OCI-LY7 (cell line): ENCODE data around the gene KANSL1. TPM values are rescaled to one million over a fixed set of nuclear protein-coding genes. Genes with fewer than 3 reads are reported as not detected.
"Not testable (repeated sequence)": the region's sequence is repeated elsewhere in the genome, so short reads cannot be mapped to it uniquely, and the experiment has no call there.

Experiments used
- BruUV-seq: library from RNA; stranded (reverse); fragments of 400-500 nt; replicated peaks from 2 replicates; lab custom pipeline; 2021; lab: Mats Ljungman, UMichigan
- CTCF ChIA-PET: fragments of 300-600 bp; sonication (Branson Sonifier 250); formaldehyde crosslinking; loops from one replicate; lab custom pipeline; 2022; ENCODE audit warnings: antibody characterized with exemption; ENCODE audit not compliant: unreplicated experiment; lab: Charles Lee
- POLR2A ChIA-PET: fragments of 300-600 bp; sonication (Branson Sonifier 250); formaldehyde crosslinking; loops from one replicate; lab custom pipeline; 2022; ENCODE audit warnings: antibody characterized with exemption; lab: Charles Lee
- DNase-seq: peaks from one replicate; pipeline ENCODE4 v3.0.0-alpha.2; 2015; ENCODE audit warnings: low spot score
- H2AFZ ChIP-seq: fragments of 200-600 bp; sonication (generic), shearing (Covaris generic); 2 replicates; pipeline ENCODE4 v1.6.1; 2014; ENCODE audit warnings: mild to moderate bottlenecking, antibody characterized with exemption, low read length, moderate library complexity
- H3K27ac ChIP-seq: fragments of 200-600 bp; sonication (generic); 2 replicates; pipeline ENCODE4 v1.5.1; 2014; ENCODE audit warnings: mixed run types, low read depth, mild to moderate bottlenecking, moderate library complexity, low read length, inconsistent platforms; ENCODE audit not compliant: poor library complexity, severe bottlenecking
- H3K36me3 ChIP-seq: fragments of 200-600 bp; sonication (generic); 2 replicates; pipeline ENCODE4 v1.6.1; 2014; ENCODE audit warnings: mild to moderate bottlenecking, antibody characterized with exemption, low read length, moderate library complexity, mixed read lengths; ENCODE audit not compliant: insufficient read depth
- H3K4me1 ChIP-seq: fragments of 200-600 bp; sonication (generic); 2 replicates; pipeline ENCODE4 v1.5.1; 2014; ENCODE audit warnings: mild to moderate bottlenecking, low read length; ENCODE audit not compliant: insufficient read depth, poor library complexity, severe bottlenecking
- H3K4me2 ChIP-seq: fragments of 200-600 bp; sonication (generic); 2 replicates; pipeline ENCODE4 v1.6.1; 2014; ENCODE audit warnings: mild to moderate bottlenecking, low read length
- H3K4me3 ChIP-seq: fragments of 200-600 bp; sonication (generic); 2 replicates; pipeline ENCODE4 v1.5.1; 2014; ENCODE audit warnings: mild to moderate bottlenecking, low read depth, low read length; ENCODE audit not compliant: poor library complexity, severe bottlenecking
- H3K79me2 ChIP-seq: fragments of 200-600 bp; sonication (generic); 2 replicates; pipeline ENCODE4 v1.6.1; 2016; ENCODE audit warnings: low read depth, mild to moderate bottlenecking, low read length, moderate library complexity, mixed read lengths; ENCODE audit not compliant: insufficient read depth
- H3K9me2 ChIP-seq: fragments of 200-600 bp; sonication (generic); 2 replicates; pipeline ENCODE4 v1.6.1; 2016; ENCODE audit warnings: mild to moderate bottlenecking, low read length, mixed read lengths; ENCODE audit not compliant: insufficient read depth
- H3K9me3 ChIP-seq: fragments of 200-600 bp; sonication (generic); 2 replicates; pipeline ENCODE4 v1.6.1; 2014; ENCODE audit warnings: mild to moderate bottlenecking, mixed run types, low read length, mixed read lengths
- H4K20me1 ChIP-seq: fragments of 200-600 bp; sonication (generic); 2 replicates; pipeline ENCODE4 v1.6.1; 2014; ENCODE audit warnings: mild to moderate bottlenecking, antibody characterized with exemption, low read length, moderate library complexity, mixed read lengths; ENCODE audit not compliant: insufficient read depth
- EZH2phosphoT487 ChIP-seq: fragments of 200-600 bp; sonication (generic); IDR thresholded peaks from 2 replicates; pipeline ENCODE4 v1.6.1; 2018; ENCODE audit warnings: low read depth, borderline replicate concordance, mild to moderate bottlenecking, mixed run types, antibody characterized with exemption, low read length, moderate library complexity, mixed read lengths
- intact Hi-C: fragments of 100-400 bp; cut with micrococcal nuclease; formaldehyde crosslinking; loops from one replicate; pipeline ENCODE4 v1.10.0; 2022; ENCODE audit not compliant: unreplicated experiment
- total RNA-seq, 2 experiments: library from RNA; depleted of rRNA in 1 of 2; stranded (reverse); fragments of >200 nt in 1 of 2; shearing (Covaris generic) in 1 of 2; gene quantifications; 2 replicates each; pipeline ENCODE4 v1.2.3, GENCODE V29; 2014 to 2022
- TF ChIP-seq, protein P1 (sequence below): fragments of 200-600 bp; sonication (generic); conservative IDR thresholded peaks from 2 replicates; pipeline ENCODE4 v1.5.1; 2014; ENCODE audit warnings: mild to moderate bottlenecking, antibody characterized with exemption, low read length, moderate library complexity, mixed read lengths

KANSL1 gene
- total RNA-seq, 2 experiments from 2014 or later, result 96.9 to 129 TPM

DNA sequence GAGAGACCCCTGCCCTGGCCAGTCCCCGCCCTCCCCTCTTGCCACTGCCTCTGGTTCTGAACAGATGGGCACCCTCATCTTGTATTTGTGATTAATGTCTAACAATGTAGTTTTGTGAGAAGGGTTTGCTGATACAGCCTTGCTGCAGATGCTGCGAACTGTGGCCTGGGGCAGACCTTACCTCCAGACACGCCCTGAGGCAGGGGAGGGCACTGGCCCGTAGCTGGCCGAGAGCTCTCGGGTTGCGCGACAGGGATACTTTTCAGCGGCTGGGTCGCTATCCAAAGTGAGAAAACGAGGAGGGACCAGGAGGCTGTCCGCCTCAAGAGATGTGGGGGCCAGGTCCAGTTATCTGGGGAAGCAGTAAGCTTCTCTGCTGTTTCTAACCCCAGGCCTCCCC lies 172.2 kb downstream of the KANSL1 start:
- no peak overlapping the region for H2AFZ ChIP-seq
- H3K27ac ChIP-seq, result no peak overlapping the region
- H3K36me3 ChIP-seq, result peaks cover 10% of the 10 kb centered on the region; the same call in 1 of the 2 replicates
- H3K9me2 ChIP-seq, result no peaks in the 10 kb centered on the region
- H3K79me2 ChIP-seq, result no peaks in the 10 kb centered on the region
- CTCF ChIA-PET, result no interaction called here
- POLR2A ChIA-PET, result no interaction called here
- peaks cover 4% of the 10 kb centered on the region for H3K4me1 ChIP-seq
- H3K9me3 ChIP-seq, result no peaks in the 10 kb centered on the region
- H3K4me3 ChIP-seq, result no peak overlapping the region
- H3K4me2 ChIP-seq, result no peak overlapping the region
- TF ChIP-seq EZH2phosphoT487, result no peak
- TF ChIP-seq, protein P1, sequence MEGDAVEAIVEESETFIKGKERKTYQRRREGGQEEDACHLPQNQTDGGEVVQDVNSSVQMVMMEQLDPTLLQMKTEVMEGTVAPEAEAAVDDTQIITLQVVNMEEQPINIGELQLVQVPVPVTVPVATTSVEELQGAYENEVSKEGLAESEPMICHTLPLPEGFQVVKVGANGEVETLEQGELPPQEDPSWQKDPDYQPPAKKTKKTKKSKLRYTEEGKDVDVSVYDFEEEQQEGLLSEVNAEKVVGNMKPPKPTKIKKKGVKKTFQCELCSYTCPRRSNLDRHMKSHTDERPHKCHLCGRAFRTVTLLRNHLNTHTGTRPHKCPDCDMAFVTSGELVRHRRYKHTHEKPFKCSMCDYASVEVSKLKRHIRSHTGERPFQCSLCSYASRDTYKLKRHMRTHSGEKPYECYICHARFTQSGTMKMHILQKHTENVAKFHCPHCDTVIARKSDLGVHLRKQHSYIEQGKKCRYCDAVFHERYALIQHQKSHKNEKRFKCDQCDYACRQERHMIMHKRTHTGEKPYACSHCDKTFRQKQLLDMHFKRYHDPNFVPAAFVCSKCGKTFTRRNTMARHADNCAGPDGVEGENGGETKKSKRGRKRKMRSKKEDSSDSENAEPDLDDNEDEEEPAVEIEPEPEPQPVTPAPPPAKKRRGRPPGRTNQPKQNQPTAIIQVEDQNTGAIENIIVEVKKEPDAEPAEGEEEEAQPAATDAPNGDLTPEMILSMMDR, result no peak
- no peaks in the 10 kb centered on the region for H4K20me1 ChIP-seq
- no peak for DNase-seq
- intact Hi-C loops, result no loop called here
- BruUV-seq, result no TSS peak

DNA sequence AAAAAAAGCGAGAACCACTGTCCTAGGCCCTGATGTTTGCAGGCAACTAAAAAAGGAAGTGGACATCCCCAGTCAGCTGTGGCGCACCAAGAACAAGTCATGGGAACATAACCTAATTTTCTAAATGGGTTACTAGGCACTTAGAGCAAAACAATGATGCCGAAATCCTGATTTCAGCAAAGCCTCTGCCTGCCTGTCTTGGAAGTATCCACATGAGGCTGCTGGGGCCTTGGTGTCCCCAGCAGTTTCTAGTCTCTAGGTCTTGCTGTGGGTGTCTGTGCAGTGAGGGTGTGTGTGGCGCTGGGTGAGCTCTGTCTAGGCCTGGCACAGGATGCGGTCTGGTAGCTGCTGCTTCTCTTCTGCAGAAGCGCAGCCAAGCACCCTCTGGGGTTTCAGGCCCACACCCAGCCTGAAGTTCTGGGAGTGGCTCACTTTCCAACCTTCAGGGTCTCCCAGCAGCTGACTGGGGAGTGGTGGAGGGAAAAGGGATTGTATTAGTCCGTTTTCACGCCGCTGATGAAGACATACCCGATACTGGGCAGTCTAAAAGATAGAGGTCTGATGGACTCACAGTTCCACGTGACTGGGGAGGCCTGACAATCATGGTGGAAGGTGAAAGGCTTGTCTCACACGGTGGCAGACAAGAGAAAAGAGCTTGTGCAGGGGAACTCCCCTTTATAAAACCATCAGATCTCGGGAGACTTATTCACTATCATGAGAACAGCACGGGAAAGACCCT lies 173.0 kb downstream of the KANSL1 start:
- no peak for DNase-seq
- CTCF ChIA-PET, result no interaction called here

DNA sequence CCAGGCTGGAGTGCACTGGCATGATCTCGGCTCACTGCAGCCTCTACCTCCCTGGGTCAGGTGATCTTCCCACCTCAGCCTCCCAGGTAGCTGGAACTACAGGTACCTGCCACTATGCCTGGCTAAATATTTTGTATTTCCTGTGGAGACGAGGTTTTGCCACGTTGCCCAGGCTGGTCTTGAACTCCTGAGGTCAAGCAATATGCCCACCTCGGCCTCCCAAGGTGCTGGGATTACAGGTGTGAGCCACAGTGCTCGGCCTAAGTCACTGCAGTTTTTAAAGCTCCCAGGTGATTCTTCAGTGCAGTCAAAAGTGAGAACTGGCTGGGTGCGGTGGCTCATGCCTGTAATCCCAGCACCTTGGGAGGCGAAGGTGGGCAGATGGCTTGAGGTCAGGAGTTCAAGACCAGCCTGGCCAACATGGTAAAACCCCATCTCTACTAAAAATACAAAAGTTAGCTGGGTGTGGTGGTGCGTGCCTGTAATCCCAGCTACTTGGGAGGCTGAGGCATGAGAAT lies 173.8 kb downstream of the KANSL1 start:
- H3K79me2 ChIP-seq, H2AFZ ChIP-seq, BruUV-seq, CTCF ChIA-PET, intact Hi-C loops, H3K27ac ChIP-seq, H3K4me1 ChIP-seq, POLR2A ChIA-PET, H3K4me2 ChIP-seq, H4K20me1 ChIP-seq, H3K4me3 ChIP-seq, DNase-seq, H3K9me3 ChIP-seq, H3K9me2 ChIP-seq: not testable (repeated sequence)
- peaks cover 10% of the 10 kb centered on the region; the same call in 1 of the 2 replicates for H3K36me3 ChIP-seq

More for the DNA sequence above, 173.0 kb downstream of the KANSL1 start:
- no TSS peak for BruUV-seq
- TF ChIP-seq EZH2phosphoT487, result no peak
- TF ChIP-seq, protein P1, result no peak
- peaks cover 10% of the 10 kb centered on the region; the same call in 1 of the 2 replicates for H3K36me3 ChIP-seq
- no peak overlapping the region for H3K4me3 ChIP-seq
- H3K4me2 ChIP-seq, result no peak overlapping the region
- no peaks in the 10 kb centered on the region for H3K79me2 ChIP-seq
- POLR2A ChIA-PET, result no interaction called here
- H2AFZ ChIP-seq, result no peak overlapping the region
- H3K27ac ChIP-seq, result no peak overlapping the region
- no peaks in the 10 kb centered on the region for H4K20me1 ChIP-seq
- H3K9me3 ChIP-seq, result no peaks in the 10 kb centered on the region
- intact Hi-C loops, result no loop called here
- no peaks in the 10 kb centered on the region for H3K9me2 ChIP-seq
- no peaks in the 10 kb centered on the region for H3K4me1 ChIP-seq
